ENCODE measurements around the gene LRMDA.

The LRMDA gene

DNA sequence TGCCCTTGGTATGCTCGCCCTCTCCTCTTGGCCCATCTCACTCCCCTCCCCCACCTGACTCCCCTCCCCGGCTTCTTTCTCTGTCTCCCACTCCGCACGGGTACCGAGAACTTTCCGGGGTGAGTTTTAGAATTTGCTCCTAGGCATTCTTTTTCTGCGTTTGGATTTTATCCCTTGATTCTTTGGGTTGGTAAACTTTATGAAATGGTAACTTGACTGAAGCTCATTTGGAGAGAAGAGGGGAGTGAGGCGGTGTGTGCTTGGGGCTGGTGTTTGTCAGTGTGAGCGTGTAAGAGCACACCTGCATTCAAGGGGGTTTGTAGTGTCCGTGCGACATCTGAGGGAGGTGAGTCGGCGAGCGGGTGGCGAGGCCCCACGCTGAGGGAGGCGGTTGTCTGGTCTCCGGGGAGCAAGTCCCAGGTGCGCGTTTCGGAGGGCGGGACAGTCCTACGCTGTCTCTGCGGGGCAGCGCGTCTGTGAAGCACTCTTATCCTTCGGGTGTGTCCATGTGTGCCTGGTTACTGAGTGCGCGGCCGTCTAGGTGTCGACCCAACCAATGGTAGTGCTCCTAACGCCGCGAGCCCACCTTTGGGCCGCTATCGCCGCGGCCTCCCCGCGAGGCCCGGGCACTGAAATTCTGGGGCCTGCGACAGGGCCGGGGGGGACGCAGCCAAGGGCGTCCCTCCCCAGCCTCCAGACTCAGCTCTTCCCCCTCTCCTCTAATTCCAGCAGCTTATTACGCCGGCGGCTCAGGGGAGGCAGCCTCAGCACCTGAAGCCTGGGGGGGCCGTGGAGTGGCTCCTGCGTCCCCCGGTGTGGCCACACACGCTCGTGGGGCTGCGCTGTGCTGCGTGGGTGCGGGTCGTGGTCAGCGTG lies 27.2 kb upstream of the LRMDA start:
- no peaks in the 10 kb centered on the region for H3K9me3 ChIP-seq (ENCODE audit: severe bottlenecking)
- peak overlapping the region; percentile 95 for H3K27ac ChIP-seq
- H3K36me3 ChIP-seq: peaks cover 6% of the 10 kb centered on the region
- TF ChIP-seq, protein P1, sequence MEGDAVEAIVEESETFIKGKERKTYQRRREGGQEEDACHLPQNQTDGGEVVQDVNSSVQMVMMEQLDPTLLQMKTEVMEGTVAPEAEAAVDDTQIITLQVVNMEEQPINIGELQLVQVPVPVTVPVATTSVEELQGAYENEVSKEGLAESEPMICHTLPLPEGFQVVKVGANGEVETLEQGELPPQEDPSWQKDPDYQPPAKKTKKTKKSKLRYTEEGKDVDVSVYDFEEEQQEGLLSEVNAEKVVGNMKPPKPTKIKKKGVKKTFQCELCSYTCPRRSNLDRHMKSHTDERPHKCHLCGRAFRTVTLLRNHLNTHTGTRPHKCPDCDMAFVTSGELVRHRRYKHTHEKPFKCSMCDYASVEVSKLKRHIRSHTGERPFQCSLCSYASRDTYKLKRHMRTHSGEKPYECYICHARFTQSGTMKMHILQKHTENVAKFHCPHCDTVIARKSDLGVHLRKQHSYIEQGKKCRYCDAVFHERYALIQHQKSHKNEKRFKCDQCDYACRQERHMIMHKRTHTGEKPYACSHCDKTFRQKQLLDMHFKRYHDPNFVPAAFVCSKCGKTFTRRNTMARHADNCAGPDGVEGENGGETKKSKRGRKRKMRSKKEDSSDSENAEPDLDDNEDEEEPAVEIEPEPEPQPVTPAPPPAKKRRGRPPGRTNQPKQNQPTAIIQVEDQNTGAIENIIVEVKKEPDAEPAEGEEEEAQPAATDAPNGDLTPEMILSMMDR (IDR thresholded peaks at IDR 0.05; ENCODE audit: low read depth, low read length): no peak
- H3K4me3 ChIP-seq (ENCODE audit: low read depth, low read length): peak overlapping the region; percentile 98
- peak; percentile 62 for DNase-seq
- no peaks in the 10 kb centered on the region for H3K27me3 ChIP-seq (ENCODE audit: insufficient read depth, low read depth, severe bottlenecking)

DNA sequence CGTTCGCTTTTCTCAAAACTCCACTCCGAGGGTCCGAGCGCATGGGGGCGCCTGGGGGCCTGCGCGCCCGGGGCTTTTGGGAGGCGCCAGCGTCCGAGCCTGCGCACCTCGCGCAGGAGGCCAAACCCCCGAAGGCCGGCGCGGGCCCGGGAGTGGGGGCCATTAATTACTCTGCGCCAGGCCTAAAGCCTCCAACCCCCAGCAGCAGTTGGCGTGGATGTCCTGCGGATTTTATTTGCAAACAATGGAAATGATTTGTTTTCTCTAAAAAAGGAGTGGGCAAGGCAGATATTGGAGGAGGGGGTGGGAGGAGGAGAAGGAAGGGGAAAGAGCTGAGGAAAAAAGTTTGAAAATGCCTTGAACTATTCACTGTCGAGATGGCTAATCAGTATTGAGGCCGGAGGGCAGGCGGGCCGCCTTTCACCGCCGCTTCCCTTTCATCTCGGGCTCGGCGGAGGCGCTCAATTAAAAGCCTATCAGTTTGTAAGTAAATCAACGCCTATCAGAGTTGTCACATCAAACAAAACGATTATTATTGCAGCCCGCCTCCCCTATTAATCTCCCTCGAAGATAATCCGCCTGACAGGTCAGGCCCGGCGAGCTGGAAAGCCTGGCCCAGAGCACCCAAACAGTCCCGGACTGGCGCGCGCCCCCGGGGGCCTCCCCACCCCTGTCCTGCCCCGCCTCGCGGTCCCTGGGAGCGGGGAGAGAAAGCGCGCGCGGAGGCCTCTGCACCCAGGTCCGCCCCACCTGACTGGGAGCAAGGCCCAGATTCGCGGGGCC lies 26.4 kb upstream of the LRMDA start:
- peak overlapping the region; percentile 98 for H3K4me3 ChIP-seq (ENCODE audit: low read depth, low read length)
- H3K9me3 ChIP-seq (ENCODE audit: severe bottlenecking): no peaks in the 10 kb centered on the region
- H3K27ac ChIP-seq: peak overlapping the region; percentile 95
- no peaks in the 10 kb centered on the region for H3K27me3 ChIP-seq (ENCODE audit: insufficient read depth, low read depth, severe bottlenecking)
- TF ChIP-seq, protein P1 (IDR thresholded peaks at IDR 0.05; ENCODE audit: low read depth, low read length): peak; percentile 30; the same call in 1 of the 2 replicates
- peak; percentile 90 for DNase-seq
- no peaks in the 10 kb centered on the region for H3K36me3 ChIP-seq

DNA sequence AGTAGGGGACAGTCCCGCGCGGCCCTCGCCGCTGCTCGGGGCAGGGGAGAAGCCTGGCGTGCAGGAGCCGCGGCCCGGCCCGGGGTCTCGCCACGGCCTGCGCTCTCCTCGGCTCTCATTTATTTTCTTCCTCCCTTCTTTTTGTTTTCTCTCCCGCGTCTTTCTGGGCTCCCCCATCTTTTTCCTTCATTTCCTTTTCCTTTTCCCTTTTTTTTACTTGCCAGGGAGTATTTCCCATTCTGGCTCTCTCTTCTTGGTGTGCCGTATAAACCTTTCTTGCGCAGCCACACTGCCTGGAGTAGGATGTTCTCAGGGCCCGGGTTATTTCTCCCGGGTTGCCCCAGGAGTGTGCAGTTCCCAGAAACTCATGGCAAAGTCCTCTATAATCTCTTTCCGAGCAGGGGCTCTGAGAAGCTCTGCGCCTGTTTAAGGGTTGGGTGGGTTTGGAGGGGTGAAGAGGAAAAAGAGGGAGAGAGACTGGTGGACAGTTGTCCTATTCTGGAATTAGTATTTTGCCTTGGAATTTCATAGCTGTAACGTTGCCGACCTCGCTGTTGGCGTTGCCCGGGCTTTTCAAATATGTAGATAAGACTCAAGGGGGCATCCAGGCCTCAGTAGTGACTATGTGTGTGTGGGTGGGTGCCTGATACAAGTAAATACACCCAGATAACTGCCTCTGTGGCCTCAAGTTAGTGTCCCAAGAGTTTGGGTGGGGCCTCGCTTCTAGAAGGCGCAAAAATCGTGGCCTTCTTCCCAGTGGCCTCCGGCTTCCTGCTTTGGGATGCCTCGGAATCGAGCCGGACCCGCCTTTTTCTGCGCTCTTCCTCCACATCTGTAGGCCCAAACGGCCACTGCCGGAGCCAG lies 25.6 kb upstream of the LRMDA start:
- TF ChIP-seq, protein P1 (IDR thresholded peaks at IDR 0.05; ENCODE audit: low read depth, low read length): no peak
- no peak for DNase-seq
- H3K27me3 ChIP-seq (ENCODE audit: insufficient read depth, low read depth, severe bottlenecking): no peaks in the 10 kb centered on the region
- H3K4me3 ChIP-seq (ENCODE audit: low read depth, low read length): peak overlapping the region; percentile 98
- no peaks in the 10 kb centered on the region for H3K36me3 ChIP-seq
- H3K27ac ChIP-seq: peak overlapping the region; percentile 95
- no peaks in the 10 kb centered on the region for H3K9me3 ChIP-seq (ENCODE audit: severe bottlenecking)

DNA sequence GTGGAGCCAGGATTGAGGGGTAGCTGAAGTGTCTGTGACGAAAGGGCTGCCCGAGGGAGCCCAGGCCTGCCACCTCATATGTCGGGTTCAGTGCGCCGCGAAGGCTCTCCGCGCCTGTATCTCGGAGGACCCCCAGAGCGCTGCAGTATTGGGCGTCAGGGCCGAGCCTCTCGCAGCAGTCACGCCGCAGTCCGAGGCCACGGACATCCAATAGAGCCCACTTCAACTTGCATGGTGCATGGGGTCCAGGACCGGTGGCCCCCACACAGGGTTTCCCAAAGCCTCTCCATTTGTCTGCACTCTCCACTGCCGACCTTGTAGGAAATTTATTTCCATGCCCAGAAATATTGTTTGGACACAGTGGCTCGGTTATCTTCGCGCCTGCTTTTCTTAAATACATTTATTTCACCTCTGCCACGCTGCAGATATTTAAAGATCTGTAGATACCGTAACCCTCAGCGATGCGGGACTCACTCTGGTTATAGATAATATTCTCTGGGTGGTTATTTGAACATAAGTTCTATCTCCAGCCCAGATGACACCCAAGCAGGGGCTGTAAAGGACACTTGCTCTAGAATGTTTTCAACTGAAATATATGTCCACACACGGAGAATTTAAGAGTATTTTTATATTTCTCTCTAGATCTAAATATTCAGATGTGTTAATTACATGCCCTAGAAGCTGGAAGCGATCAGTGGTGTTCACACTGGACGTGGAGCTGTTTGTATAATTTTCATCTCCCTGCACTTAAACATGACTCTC lies 24.8 kb upstream of the LRMDA start:
- Histone ChIP-seq H3K27ac (no peak overlapping the region), H3K4me3 (ENCODE audit: low read depth, low read length) (no peak overlapping the region), H3K27me3 (ENCODE audit: insufficient read depth, low read depth, severe bottlenecking) (no peaks in the 10 kb centered on the region), H3K36me3 (no peaks in the 10 kb centered on the region), H3K9me3 (ENCODE audit: severe bottlenecking) (no peaks in the 10 kb centered on the region)
- TF ChIP-seq, protein P1 (IDR thresholded peaks at IDR 0.05; ENCODE audit: low read depth, low read length): no peak
- no peak for DNase-seq

DNA sequence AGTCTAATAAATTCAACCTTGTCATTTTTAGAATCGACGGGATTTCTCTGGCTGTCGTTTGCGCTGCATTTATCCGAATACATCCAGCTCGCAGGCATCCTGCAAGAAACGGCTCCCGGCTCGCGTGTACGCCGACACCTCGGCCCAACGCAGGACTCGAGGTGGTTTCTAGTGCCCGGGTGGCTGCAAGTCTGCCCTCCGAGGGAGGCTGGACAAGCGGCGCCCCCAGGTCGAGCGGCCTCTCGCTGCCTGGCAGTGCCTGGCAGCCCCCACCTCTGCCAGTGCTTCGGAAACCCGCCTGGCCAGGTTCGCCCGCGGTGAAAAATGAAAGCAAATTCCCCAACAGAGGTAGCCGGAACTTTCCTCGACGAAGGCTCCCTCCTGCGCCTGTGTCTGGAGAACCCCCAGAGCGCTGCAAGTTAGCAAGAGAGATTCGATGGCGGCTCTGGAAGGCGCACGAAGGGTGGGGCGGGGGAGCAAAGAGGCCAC lies 24.2 kb upstream of the LRMDA start:
- H3K9me3 ChIP-seq (ENCODE audit: severe bottlenecking): no peaks in the 10 kb centered on the region
- no peak overlapping the region for H3K4me3 ChIP-seq (ENCODE audit: low read depth, low read length)
- DNase-seq: no peak
- TF ChIP-seq, protein P1 (IDR thresholded peaks at IDR 0.05; ENCODE audit: low read depth, low read length): no peak
- H3K36me3 ChIP-seq: no peaks in the 10 kb centered on the region
- no peaks in the 10 kb centered on the region for H3K27me3 ChIP-seq (ENCODE audit: insufficient read depth, low read depth, severe bottlenecking)
- no peak overlapping the region for H3K27ac ChIP-seq

Data from WERI-Rb-1 (cell line).